ENCODE measurements around the gene DOP1B.
"Not testable (repeated sequence)": the region's sequence is repeated elsewhere in the genome, so short reads cannot be mapped to it uniquely, and the experiment has no call there.

The DOP1B gene, protein sequence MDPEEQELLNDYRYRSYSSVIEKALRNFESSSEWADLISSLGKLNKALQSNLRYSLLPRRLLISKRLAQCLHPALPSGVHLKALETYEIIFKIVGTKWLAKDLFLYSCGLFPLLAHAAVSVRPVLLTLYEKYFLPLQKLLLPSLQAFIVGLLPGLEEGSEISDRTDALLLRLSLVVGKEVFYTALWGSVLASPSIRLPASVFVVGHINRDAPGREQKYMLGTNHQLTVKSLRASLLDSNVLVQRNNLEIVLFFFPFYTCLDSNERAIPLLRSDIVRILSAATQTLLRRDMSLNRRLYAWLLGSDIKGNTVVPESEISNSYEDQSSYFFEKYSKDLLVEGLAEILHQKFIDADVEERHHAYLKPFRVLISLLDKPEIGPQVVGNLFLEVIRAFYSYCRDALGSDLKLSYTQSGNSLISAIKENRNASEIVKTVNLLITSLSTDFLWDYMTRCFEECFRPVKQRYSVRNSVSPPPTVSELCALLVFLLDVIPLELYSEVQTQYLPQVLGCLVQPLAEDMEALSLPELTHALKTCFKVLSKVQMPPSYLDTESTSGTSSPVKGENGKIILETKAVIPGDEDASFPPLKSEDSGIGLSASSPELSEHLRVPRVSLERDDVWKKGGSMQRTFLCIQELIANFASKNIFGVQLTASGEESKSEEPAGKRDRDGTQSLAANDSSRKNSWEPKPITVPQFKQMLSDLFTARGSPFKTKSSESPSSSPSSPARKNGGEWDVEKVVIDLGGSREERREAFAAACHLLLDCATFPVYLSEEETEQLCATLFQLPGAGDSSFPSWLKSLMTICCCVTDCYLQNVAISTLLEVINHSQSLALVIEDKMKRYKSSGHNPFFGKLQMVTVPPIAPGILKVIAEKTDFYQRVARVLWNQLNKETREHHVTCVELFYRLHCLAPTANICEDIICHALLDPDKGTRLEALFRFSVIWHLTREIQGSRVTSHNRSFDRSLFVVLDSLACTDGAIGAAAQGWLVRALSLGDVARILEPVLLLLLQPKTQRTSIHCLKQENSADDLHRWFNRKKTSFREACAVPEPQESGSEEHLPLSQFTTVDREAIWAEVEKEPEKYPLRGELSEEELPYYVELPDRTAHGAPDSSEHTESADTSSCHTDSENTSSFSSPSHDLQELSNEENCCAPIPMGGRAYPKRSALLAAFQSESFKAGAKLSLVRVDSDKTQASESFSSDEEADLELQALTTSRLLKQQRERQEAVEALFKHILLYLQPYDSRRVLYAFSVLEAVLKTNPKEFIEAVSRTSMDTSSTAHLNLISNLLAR (N-terminal part only)

DNA sequence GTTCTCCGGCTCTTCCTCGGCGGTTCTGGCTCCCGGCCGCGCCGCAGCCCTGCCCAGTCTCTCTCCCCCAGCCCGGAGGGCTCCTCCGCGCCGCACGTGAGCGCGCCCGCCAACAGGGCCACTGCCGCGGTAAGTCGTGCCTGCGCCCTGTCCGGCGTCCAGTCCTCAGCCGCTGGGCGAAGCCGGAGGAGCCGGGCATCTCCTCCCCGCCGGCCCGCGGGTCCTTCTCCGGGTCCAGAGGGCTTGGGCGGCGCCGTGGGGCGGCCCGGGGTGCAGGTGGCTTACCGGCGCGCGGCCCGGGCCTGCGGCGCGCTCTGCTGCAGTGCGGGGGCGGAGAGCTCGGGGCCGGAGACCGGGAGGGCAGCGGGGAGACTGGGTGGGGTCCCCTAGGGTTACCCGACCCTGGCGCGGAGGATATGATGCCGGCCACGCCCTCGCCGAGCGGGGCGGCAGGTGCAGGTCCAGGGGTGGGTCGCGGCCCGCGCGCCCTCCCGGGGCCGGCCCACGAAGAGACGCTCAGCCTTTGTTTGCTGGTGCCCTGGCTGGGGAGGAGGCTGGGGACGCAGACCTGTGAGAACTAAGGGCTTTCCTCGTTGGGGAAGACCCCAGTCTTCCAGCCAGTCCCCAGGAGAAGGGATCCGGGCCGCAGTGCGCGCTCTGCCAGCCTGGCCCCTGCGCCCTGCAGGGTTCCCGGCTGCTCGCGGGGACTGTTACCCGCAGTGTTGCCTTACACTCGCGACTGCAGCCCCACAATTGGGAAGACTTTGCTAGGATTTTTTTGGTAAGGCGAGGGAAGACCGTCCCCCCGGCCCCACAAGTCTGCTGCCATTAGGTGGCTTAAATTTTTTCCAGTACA, at the start of gene DOP1B:
Gene DOP1B (plus strand): TSS at position 10 of the 856 bp plus-strand sequence. CDS start 7,910 bp downstream, outside the sequence.
- no peak for DNase-seq (ENCODE audit: low read depth, low spot score)
- H3K27ac ChIP-seq, result peak within 1 kb of the TSS; percentile 66

DNA sequence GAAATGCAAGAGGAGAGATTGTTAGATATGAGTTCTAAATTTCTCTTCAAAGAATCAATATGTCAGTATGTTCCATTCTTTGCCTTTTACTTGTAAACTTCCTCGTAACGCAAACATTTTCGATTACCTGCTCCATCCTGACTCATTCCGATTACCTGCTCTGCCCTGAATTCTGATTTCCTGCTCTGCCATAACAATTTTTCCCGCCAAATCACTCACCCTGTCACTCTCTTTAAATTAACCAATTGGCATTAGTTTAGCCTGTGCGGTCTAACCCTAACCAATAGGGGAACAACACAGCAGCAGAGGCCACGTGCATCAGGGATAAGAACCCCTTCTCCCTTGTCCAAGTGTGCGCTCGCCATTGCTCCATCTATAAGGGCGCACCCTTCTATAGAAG, 46.8 kb upstream of the DOP1B start:
- no peak for DNase-seq (ENCODE audit: low read depth, low spot score)
- no peak overlapping the region for H3K27ac ChIP-seq

DNA sequence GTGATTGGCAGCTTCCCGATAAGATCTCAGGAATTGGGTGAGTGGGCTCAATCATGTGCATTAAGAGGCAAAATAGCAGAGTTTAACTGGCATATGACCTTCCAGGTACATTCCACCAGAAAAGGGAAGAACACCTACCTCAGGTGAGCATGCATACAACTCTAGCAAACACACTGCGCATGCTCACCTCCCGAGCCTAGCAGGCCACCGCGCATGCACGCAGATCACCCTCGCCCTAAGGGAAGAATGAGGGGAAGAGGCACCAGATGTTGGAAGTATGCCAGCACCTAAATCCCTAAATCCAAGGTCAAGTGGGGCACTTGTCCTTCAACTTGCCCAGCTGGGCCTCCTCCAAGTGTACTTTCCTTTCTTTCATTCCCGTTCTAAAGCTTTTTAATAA, 45.4 kb upstream of the DOP1B start:
- DNase-seq (ENCODE audit: low read depth, low spot score), result no peak

DNA sequence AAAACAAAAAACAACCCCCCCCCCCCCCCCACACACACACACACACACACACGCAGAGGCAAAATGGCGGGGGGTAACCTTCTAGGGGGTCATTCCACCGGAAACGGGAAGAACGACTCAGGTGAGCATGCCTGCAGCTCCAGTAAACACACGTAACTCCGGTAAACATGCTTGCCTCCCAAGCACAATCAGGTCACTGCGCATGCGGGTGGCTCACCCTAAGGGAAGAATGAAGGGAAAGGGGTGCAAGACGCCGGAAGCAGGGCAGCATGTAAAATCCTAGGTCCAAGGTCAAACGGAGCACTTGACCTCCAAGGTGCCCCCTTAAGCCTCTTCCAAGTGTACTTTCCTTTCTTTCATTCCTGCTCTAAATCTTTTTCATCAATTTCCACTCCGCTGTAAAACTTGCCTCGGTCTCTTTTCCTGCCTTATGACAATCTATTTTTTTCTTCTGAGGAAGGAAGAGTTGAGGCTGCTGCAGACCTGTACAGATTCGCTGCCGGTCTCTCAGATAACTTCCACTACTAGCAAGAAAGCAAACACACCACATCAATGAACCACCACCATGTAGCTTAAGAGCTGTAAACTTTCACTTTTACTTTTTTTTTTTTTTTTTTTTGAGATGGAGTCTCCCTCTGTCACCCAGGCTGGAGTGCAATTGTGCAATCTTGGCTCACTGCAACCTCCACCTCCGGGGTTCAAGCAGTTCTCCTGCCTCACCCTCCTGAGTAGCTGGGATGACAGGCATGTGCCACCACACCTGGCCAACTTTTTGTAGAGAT, 42.8 kb upstream of the DOP1B start:
- no peak for DNase-seq (ENCODE audit: low read depth, low spot score)
- H3K27ac ChIP-seq, result peak overlapping the region; percentile 19

More for the DNA sequence above, 45.4 kb upstream of the DOP1B start:
- no peak overlapping the region for H3K27ac ChIP-seq

DNA sequence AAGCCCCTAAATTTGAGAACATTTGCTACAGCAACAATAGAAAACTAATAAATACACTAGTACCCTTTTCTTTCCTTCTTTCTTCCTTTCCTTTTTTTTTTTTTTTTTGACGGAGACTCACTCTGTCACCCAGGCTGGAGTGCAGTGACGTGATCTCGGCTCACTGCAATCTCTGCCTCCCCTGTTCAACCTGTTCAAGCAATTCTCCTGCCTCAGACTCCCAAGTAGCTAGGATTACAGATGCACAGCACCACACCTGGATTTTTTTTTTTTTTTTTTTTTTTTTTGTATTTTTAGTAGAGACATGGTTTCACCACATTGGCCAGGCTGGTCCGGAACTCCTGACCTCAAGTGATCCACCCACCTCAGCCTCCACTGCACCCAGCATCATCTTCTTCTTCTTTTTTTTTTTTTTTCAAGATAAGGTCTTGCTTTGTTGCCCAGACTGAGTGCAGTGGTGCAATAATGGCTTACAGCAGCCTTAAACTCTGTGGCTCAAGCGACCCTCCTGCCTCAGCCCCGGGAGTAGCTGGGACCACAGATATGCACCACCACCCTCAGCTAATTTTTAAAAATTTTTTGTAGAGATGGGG, 41.4 kb upstream of the DOP1B start:
- H3K27ac ChIP-seq, result no peak overlapping the region
- DNase-seq (ENCODE audit: low read depth, low spot score), result no peak

DNA sequence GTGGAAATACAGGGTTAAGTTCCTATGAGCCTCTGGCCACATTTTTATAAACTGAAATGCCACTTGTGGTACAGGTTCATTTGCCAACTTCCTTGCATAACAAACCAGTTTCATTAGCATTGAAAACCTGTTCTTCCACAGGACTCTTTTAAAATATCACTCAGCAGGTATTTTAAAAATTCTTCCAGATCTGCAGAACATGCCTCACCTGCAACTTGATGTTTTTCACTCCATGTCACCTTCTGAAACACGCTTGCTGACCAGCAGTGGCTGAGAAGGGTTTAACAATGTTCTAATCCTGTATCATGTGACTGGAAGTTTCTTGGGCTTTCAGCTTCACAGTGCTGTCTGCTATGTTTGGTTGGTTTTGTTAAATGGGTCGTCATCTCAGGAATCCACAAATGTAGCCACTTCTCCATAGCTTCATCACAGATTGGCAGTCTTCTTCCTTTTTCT, 39.3 kb upstream of the DOP1B start:
- no peak overlapping the region for H3K27ac ChIP-seq
- no peak for DNase-seq (ENCODE audit: low read depth, low spot score)

DNA sequence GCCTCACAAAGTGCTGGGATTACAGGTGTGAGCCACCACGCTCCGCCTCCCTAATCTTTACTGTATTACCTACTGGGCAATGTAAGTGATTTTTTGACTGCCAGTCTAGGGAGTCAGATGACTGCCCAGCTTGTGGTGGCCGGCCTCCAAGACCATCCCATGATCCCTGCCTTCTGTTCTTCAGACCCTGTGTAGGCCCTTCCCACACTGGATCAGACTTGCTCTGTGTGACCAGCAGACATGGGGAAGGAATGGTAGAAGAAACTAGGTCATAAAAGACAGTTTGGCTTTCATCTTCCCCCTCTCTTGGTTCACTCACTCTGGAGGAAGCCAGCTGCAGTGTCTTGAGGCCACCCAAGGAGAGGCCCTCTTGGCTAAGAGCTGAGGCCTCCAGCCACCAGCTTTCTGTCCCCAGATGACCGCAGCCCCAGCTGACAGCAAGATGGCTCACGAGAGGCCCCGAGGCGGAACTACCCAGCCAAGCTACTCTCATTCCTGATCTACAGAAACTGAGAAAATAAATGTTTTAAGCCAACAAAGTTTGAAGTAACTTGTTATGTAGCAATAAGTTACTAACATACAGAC, 36.2 kb upstream of the DOP1B start:
- no peak overlapping the region for H3K27ac ChIP-seq
- DNase-seq (ENCODE audit: low read depth, low spot score), result no peak

DNA sequence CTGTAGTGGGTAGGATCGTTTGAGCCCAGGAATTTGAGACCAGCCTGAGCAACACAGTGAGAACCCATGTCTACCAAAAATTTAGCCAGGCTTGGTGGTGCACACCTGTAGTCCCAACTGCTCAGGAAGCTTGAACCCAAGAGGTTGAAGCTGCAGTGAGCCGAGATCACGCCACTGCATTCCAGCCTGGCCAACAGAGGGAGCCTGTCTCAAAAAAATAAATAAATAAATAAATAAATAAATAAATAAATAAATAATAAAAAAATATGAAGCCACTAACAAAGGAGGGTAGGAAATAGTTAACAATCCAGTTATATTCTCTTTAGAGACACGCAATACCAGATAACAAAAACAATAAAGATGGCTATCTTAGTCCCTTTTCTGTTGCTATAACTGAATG, 33.6 kb upstream of the DOP1B start:
- no peak overlapping the region for H3K27ac ChIP-seq
- DNase-seq (ENCODE audit: low read depth, low spot score), result no peak

DNA sequence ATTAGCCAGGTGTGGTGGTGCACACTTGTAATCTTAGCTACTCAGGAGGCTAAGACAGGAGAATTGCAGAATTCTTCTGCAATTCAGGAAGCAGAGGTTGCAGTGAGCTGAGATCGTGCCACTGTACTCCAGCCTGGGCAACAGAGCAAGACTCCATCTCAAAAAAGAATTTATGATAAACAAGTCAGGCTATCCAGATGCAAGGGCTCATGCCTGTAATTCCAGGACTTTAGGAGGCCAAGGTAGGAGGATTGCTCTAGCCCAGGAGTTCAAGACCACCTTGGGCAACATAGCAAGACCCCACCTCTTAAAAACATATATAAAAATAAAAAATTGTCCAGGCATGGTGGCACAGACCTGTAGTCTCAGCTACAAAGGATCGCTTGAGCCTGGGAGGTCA, 32.2 kb upstream of the DOP1B start:
- DNase-seq (ENCODE audit: low read depth, low spot score), result no peak
- H3K27ac ChIP-seq, result no peak overlapping the region

DNA sequence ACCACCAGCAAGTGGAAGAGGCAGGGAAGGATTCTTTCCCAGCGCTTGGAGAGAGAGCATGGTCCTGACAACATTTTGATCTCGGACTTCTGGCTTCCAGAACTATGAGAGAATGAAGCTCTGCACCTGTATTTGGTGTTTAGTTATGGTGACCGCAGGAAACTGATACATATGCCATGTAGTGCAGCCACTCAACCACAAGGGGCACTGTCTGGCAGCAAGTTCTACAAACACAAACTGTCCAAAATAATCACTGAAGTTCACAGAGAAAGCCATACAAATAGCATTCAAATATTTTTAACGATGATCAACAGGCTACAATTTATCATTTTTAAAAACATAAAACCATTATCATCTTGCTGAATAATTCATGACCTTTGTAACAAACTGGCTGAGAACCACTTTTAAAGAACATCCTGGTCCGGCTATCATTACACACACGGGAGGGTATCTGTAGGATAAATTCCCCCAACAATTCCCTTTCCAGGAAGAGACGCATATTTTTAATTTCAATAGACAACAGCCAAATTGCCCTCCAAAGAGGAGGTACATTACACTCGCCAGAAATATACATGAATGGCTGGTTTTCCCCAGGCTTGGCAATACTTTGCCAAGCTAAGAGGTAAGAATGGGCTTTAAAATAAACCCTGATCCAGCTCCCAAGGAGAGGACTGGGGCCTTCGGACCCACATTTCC, 31.0 kb upstream of the DOP1B start:
- no peak for DNase-seq (ENCODE audit: low read depth, low spot score)

DNA sequence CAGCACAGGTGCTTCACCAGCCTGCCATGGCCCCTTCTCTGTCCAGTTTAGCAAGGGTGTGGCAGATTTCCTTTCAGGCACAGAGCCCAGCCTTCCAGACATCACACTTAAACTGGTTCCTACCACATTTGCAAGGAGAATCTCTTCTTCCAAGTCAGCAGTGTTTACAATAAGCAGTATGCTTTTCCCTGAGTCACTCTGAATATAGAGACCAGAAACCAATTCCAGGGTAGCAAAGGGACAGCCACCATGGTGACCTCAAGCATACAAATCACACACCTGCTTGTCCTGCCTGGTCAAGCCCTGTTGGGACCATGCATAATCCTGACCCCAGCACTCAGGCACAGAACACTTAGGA, 30.4 kb upstream of the DOP1B start:
- H3K27ac ChIP-seq, result peak overlapping the region; percentile 46
- no peak for DNase-seq (ENCODE audit: low read depth, low spot score)

More for the DNA sequence above, 31.0 kb upstream of the DOP1B start:
- H3K27ac ChIP-seq, result peak overlapping the region; percentile 46

DNA sequence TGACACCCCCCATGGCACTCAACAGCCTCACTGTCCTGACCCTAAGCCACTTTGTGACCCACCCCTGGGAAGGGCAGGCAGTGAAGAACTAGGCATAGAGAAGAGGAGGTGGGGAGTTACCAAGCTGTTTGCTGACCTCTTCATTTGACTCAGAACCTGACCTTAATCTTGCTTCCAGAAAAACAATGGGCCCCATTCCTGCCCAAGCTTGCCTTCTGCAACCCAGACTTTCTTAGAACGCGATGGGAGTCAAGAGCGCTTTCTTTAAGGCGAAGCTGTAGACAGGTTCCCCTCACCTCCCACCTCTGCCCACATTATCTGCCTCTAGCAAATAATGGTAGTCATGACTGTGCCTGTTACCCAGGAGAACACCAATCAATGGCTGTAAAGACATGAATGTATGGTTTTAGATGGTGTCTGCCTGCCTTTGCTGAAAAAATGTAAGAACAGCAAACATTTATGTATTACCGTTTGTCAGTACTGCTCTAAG, 30.0 kb upstream of the DOP1B start:
- DNase-seq (ENCODE audit: low read depth, low spot score), result no peak
- peak overlapping the region; percentile 46 for H3K27ac ChIP-seq

DNA sequence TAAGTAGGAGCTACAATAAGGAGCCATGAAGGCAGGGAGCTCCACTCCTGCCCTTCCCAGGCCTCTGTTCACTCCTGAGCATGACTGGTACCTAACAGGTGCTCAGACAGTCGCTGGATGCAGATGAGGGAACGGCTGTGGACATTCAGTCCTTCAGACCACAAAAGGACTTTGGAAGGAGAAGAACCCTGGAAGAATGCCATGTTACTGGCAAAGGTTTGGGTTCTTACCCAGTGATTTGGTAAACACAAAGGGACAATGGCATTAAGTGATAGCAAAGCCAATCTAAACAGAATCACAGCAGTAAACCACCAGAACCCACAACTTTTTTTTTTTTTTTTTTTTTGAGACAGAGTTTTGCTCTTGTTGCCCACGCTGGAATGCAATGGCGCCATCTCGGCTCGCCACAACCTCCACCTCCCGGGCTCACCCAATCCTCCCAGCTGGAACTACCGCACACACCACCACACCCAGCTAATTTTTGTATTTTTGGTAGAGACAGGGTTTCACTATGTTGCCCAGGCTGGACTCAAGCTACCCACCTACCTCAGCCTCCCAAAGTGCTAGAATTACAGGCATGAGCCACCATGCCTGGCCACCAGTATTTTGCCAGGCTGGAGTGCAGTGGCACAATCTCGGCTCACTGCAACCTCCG, 29.2 kb upstream of the DOP1B start:
- H3K27ac ChIP-seq, result no peak overlapping the region
- no peak for DNase-seq (ENCODE audit: low read depth, low spot score)

DNA sequence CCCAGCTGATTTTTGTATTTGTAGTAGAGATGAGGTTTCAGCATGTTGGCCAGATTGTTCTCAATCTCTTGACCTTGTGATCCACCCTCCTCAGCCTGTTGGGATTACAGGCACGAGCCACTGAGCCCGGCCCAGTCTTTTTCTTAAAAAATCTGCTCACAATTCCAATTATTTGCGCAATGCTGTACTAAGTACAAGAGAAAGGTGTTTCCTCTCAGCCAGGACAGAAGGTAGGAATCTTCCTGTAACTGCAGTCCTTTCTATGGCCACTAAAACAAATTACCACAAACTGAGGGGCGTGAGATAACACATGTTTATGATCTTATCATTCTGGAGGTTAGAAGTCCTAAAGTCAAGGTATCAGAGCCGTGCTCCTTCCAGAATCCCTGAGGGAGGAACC, 28.6 kb upstream of the DOP1B start:
- DNase-seq (ENCODE audit: low read depth, low spot score), result no peak

DNA sequence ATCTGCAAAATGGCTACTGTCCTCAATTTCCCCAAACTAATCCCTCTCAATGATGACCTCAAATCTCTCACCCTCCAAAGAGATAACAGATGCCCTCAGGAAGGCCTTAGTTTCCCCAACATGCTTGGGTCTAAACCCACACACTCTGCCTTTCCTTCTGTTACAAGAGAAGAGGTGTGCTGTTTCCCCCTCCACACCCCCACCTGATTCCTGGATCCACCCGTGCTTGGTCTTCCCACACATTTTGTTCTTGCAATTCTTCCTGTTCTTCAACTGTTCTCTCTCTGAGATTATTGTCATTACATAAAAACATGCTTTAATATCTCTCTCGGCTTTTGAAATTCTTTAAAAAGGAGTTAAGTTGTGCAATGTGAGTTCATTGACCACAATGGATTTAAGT, 27.4 kb upstream of the DOP1B start:
- DNase-seq (ENCODE audit: low read depth, low spot score), result no peak
- H3K27ac ChIP-seq, result no peak overlapping the region

More for the DNA sequence above, 28.6 kb upstream of the DOP1B start:
- no peak overlapping the region for H3K27ac ChIP-seq

DNA sequence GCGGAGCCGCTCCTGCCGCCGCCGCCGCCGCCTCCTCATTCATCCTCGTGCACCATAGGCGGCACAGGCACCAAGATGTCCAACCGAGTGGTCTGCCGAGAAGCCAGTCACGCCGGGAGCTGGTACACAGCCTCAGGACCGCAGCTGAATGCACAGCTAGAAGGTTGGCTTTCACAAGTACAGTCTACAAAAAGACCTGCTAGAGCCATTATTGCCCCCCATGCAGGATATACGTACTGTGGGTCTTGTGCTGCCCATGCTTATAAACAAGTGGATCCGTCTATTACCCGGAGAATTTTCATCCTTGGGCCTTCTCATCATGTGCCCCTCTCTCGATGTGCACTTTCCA, 26.2 kb upstream of the DOP1B start:
- H3K27ac ChIP-seq; DNase-seq (ENCODE audit: low read depth, low spot score): not testable (repeated sequence)

DNA sequence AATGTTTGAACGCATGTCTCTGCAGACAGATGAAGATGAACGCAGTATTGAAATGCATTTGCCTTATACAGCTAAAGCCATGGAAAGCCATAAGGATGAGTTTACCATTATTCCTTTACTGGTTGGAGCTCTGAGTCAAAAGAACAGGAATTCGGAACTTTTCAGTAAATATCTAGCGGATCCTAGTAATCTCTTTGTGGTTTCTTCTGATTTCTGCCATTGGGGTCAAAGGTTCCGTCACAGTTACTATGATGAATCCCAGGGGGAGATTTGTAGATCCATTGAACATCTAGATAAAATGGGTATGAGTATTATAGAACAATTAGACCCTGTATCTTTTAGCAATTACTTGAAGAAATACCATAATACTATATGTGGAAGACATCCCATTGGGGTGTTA, 25.8 kb upstream of the DOP1B start:
- H3K27ac ChIP-seq; DNase-seq (ENCODE audit: low read depth, low spot score): not testable (repeated sequence)
